Activated CD4-positive, alpha-beta memory T cell treated with anti-CD3 and anti-CD28 coated beads for 36 hours (primary cell): ENCODE data around the gene GALNT13. TPM values are rescaled to one million over a fixed set of nuclear protein-coding genes. Genes with fewer than 3 reads are reported as not detected.

Source experiments
- CTCF ChIA-PET: fragments of 350-600 bp; sonication (Branson Sonifier 250); formaldehyde crosslinking; loops from one replicate; lab custom pipeline; 2021; ENCODE audit warnings: antibody characterized with exemption, inconsistent platforms; lab: Charles Lee
- POLR2A ChIA-PET: fragments of 350-600 bp; sonication (Branson Sonifier 250); formaldehyde crosslinking; loops from one replicate; lab custom pipeline; 2021; ENCODE audit warnings: antibody characterized with exemption; lab: Charles Lee
- DNase-seq: peaks from one replicate; pipeline ENCODE4 v3.0.0-alpha.2; 2020
- H3K27ac Mint-ChIP-seq: one replicate; pipeline ENCODE4 v1.8.0; 2021; ENCODE audit warnings: mixed read lengths
- H3K27me3 Mint-ChIP-seq: one replicate; pipeline ENCODE4 v1.8.0; 2021; ENCODE audit warnings: mixed read lengths
- H3K36me3 Mint-ChIP-seq: one replicate; pipeline ENCODE4 v1.8.0; 2021; ENCODE audit warnings: mixed read lengths
- H3K4me1 Mint-ChIP-seq: one replicate; pipeline ENCODE4 v1.8.0; 2021; ENCODE audit warnings: low read depth, mixed read lengths
- H3K4me3 Mint-ChIP-seq: one replicate; pipeline ENCODE4 v1.8.0; 2021; ENCODE audit warnings: mild to moderate bottlenecking, mixed read lengths
- H3K9me3 Mint-ChIP-seq: one replicate; pipeline ENCODE4 v1.8.0; 2021; ENCODE audit warnings: mixed read lengths
- intact Hi-C: fragments of 100-400 bp; cut with micrococcal nuclease; formaldehyde crosslinking; loops from one replicate; pipeline ENCODE4 v1.15.1; 2023
- total RNA-seq, 2 experiments: library from RNA; stranded (reverse); gene quantifications; one replicate each; pipeline ENCODE4 v1.2.3, GENCODE V29; 2021

GALNT13 gene
- total RNA-seq, 2 experiments from 2014 or later = not detected

- Mint-ChIP-seq H3K4me3 (no peak overlapping the region), H3K9me3 (peaks cover 4% of the 10 kb centered on the region), H3K4me1 (no peaks in the 10 kb centered on the region), H3K36me3 (no peaks in the 10 kb centered on the region), H3K27me3 (no peaks in the 10 kb centered on the region), H3K27ac (no peak overlapping the region)
- DNase-seq = no peak
- ChIA-PET CTCF (no interaction called here), POLR2A (no interaction called here)
- intact Hi-C loops = no loop called here
Measured at GRCh38 chr2:154427453-154427852, 555.7 kb downstream of the GALNT13 start.

- intact Hi-C loops = no loop called here
- DNase-seq = no peak
- CTCF ChIA-PET = no interaction called here
- H3K9me3 Mint-ChIP-seq = peaks cover 4% of the 10 kb centered on the region
- no peaks in the 10 kb centered on the region for H3K27me3 Mint-ChIP-seq
- no peaks in the 10 kb centered on the region for H3K36me3 Mint-ChIP-seq
- H3K27ac Mint-ChIP-seq = no peak overlapping the region
- H3K4me1 Mint-ChIP-seq = no peaks in the 10 kb centered on the region
- POLR2A ChIA-PET = no interaction called here
- no peak overlapping the region for H3K4me3 Mint-ChIP-seq
Measured at GRCh38 chr2:154428022-154428421, 556.3 kb downstream of the GALNT13 start.

- ChIA-PET CTCF (no interaction called here), POLR2A (no interaction called here)
- Mint-ChIP-seq H3K4me3 (no peak overlapping the region), H3K27me3 (no peaks in the 10 kb centered on the region), H3K27ac (no peak overlapping the region), H3K4me1 (no peaks in the 10 kb centered on the region), H3K36me3 (no peaks in the 10 kb centered on the region), H3K9me3 (peaks cover 3% of the 10 kb centered on the region)
- no peak for DNase-seq
- intact Hi-C loops = no loop called here
Measured at GRCh38 chr2:154433010-154433409, 561.3 kb downstream of the GALNT13 start.

- no peaks in the 10 kb centered on the region for H3K27me3 Mint-ChIP-seq
- DNase-seq = no peak
- H3K27ac Mint-ChIP-seq = no peak overlapping the region
- no peaks in the 10 kb centered on the region for H3K36me3 Mint-ChIP-seq
- ChIA-PET CTCF (no interaction called here), POLR2A (no interaction called here)
- intact Hi-C loops = no loop called here
- peaks cover 2% of the 10 kb centered on the region for H3K9me3 Mint-ChIP-seq
- no peaks in the 10 kb centered on the region for H3K4me1 Mint-ChIP-seq
- H3K4me3 Mint-ChIP-seq = no peak overlapping the region
Measured at GRCh38 chr2:154437104-154437503, 565.4 kb downstream of the GALNT13 start.

GRCh38 chr2:154439156-154439555 lies 567.4 kb downstream of the GALNT13 start:
- H3K9me3 Mint-ChIP-seq = no peaks in the 10 kb centered on the region
- ChIA-PET POLR2A (no interaction called here), CTCF (no interaction called here)
- H3K4me1 Mint-ChIP-seq = no peaks in the 10 kb centered on the region
- H3K4me3 Mint-ChIP-seq = no peak overlapping the region
- no peaks in the 10 kb centered on the region for H3K27me3 Mint-ChIP-seq
- intact Hi-C loops = no loop called here
- no peak overlapping the region for H3K27ac Mint-ChIP-seq
- no peak for DNase-seq
- no peaks in the 10 kb centered on the region for H3K36me3 Mint-ChIP-seq

GRCh38 chr2:154443919-154444318 lies 572.2 kb downstream of the GALNT13 start:
- no peak for DNase-seq
- Mint-ChIP-seq H3K9me3 (no peaks in the 10 kb centered on the region), H3K36me3 (no peaks in the 10 kb centered on the region), H3K4me3 (no peak overlapping the region), H3K27ac (no peak overlapping the region), H3K27me3 (no peaks in the 10 kb centered on the region), H3K4me1 (no peaks in the 10 kb centered on the region)
- POLR2A ChIA-PET = no interaction called here
- CTCF ChIA-PET = interaction anchor here (0.8 kb wide), 1 partner anchor 1547 kb away, joined by 4 read pairs; no protein-coding TSS in a partner anchor
- intact Hi-C loops = no loop called here

- no peak for DNase-seq
- H3K27me3 Mint-ChIP-seq = no peaks in the 10 kb centered on the region
- no peak overlapping the region for H3K27ac Mint-ChIP-seq
- ChIA-PET POLR2A (no interaction called here), CTCF (no interaction called here)
- H3K9me3 Mint-ChIP-seq = no peaks in the 10 kb centered on the region
- H3K4me3 Mint-ChIP-seq = no peak overlapping the region
- intact Hi-C loops = no loop called here
- no peaks in the 10 kb centered on the region for H3K36me3 Mint-ChIP-seq
- H3K4me1 Mint-ChIP-seq = no peaks in the 10 kb centered on the region
Measured at GRCh38 chr2:154446324-154446723, 574.6 kb downstream of the GALNT13 start.

- ChIA-PET CTCF (no interaction called here), POLR2A (no interaction called here)
- intact Hi-C loops = no loop called here
- DNase-seq = no peak
- Mint-ChIP-seq H3K27ac (no peak overlapping the region), H3K4me1 (no peaks in the 10 kb centered on the region), H3K27me3 (no peaks in the 10 kb centered on the region), H3K9me3 (no peaks in the 10 kb centered on the region), H3K4me3 (no peak overlapping the region), H3K36me3 (no peaks in the 10 kb centered on the region)
Measured at GRCh38 chr2:154447727-154448418, 576.2 kb downstream of the GALNT13 start.

GRCh38 chr2:154449951-154450658 lies 578.4 kb downstream of the GALNT13 start:
- POLR2A ChIA-PET = no interaction called here
- CTCF ChIA-PET = no interaction called here
- DNase-seq = no peak

GRCh38 chr2:154452471-154452870 lies 580.7 kb downstream of the GALNT13 start:
- intact Hi-C loops = no loop called here
- CTCF ChIA-PET = no interaction called here
- H3K27me3 Mint-ChIP-seq = no peaks in the 10 kb centered on the region
- no peaks in the 10 kb centered on the region for H3K36me3 Mint-ChIP-seq
- H3K27ac Mint-ChIP-seq = no peak overlapping the region
- no peak for DNase-seq
- no peaks in the 10 kb centered on the region for H3K4me1 Mint-ChIP-seq
- H3K9me3 Mint-ChIP-seq = peaks cover 2% of the 10 kb centered on the region
- POLR2A ChIA-PET = no interaction called here
- H3K4me3 Mint-ChIP-seq = no peak overlapping the region

More at GRCh38 chr2:154449951-154450658, 578.4 kb downstream of the GALNT13 start:
- Mint-ChIP-seq H3K4me3 (no peak overlapping the region), H3K9me3 (no peaks in the 10 kb centered on the region), H3K27ac (no peak overlapping the region), H3K36me3 (no peaks in the 10 kb centered on the region), H3K4me1 (no peaks in the 10 kb centered on the region), H3K27me3 (no peaks in the 10 kb centered on the region)
- intact Hi-C loops = no loop called here

GRCh38 chr2:154452906-154453493 lies 581.3 kb downstream of the GALNT13 start:
- DNase-seq = no peak
- no peaks in the 10 kb centered on the region for H3K36me3 Mint-ChIP-seq
- no peaks in the 10 kb centered on the region for H3K27me3 Mint-ChIP-seq
- POLR2A ChIA-PET = no interaction called here
- intact Hi-C loops = no loop called here
- H3K27ac Mint-ChIP-seq = no peak overlapping the region
- H3K9me3 Mint-ChIP-seq = peaks cover 2% of the 10 kb centered on the region
- CTCF ChIA-PET = no interaction called here
- no peaks in the 10 kb centered on the region for H3K4me1 Mint-ChIP-seq
- H3K4me3 Mint-ChIP-seq = no peak overlapping the region

GRCh38 chr2:154455166-154455565 lies 583.4 kb downstream of the GALNT13 start:
- intact Hi-C loops = no loop called here
- POLR2A ChIA-PET = no interaction called here
- H3K27ac Mint-ChIP-seq = no peak overlapping the region

More at GRCh38 chr2:154455166-154455565, 583.4 kb downstream of the GALNT13 start:
- Mint-ChIP-seq H3K4me3 (no peak overlapping the region), H3K36me3 (no peaks in the 10 kb centered on the region), H3K27me3 (no peaks in the 10 kb centered on the region), H3K4me1 (no peaks in the 10 kb centered on the region), H3K9me3 (peaks cover 2% of the 10 kb centered on the region)
- CTCF ChIA-PET = no interaction called here
- no peak for DNase-seq
